GM12878 (cell line): ENCODE data around the gene CASP3. TPM values are rescaled to one million over a fixed set of nuclear protein-coding genes. Genes with fewer than 3 reads are reported as not detected.

ENCODE experiments used
- ATAC-seq: fragments of 200-7000 bp; cut with Tn5 transposase; 3 replicates; pipeline ENCODE4 v1.9.1; 2020; ENCODE audit warnings: mild to moderate bottlenecking, moderate library complexity
- BruUV-seq: library from RNA; stranded (reverse); fragments of 400-500 nt; replicated peaks from 2 replicates; lab custom pipeline; 2021; lab: Mats Ljungman, UMichigan
- CTCF ChIA-PET: fragments of 300-600 bp; sonication (Branson Sonifier 250); formaldehyde crosslinking; extraction: SDS; loops from one replicate; lab custom pipeline; 2021; ENCODE audit warnings: inconsistent platforms; lab: Yijun Ruan, JAX
- POLR2A ChIA-PET: fragments of 350-600 bp; formaldehyde crosslinking; extraction: SDS; loops from one replicate; lab custom pipeline; 2021; ENCODE audit warnings: inconsistent platforms; lab: Charles Lee
- RAD21 ChIA-PET: fragments of 300-600 bp; sonication (Branson Sonifier 250); formaldehyde crosslinking; loops from one replicate; lab custom pipeline; 2023; ENCODE audit warnings: antibody characterized with exemption; ENCODE audit not compliant: unreplicated experiment; lab: Charles Lee
- SMC1A ChIA-PET: fragments of 300-600 bp; sonication (Branson Sonifier 250); formaldehyde crosslinking; loops from one replicate; lab custom pipeline; 2023; ENCODE audit not compliant: unreplicated experiment, uncharacterized antibody; lab: Charles Lee
- DNase-seq: peaks from one replicate; pipeline ENCODE4 v3.0.0-alpha.2; 2011; ENCODE audit warnings: low read depth, low spot score
- FAIRE-seq: peaks from 3 replicates; lab custom pipeline; 2011; peaks lifted over from hg19 to GRCh38; lab: Jason Lieb, UNC
- H2AFZ ChIP-seq: 2 replicates; pipeline ENCODE4 v1.6.0; 2011; ENCODE audit warnings: low read depth, low read length, control low read depth; ENCODE audit not compliant: control insufficient read depth
- H3K27ac ChIP-seq: 2 replicates; pipeline ENCODE4 v1.5.1; 2011; ENCODE audit warnings: control low read depth; ENCODE audit not compliant: control insufficient read depth, insufficient read depth
- H3K27me3 ChIP-seq, 2 experiments: replicated peaks in 1 of 2; 2 replicates each; pipeline versions ENCODE4 v1.6.0 to v1.6.1; 2011; ENCODE audit warnings: low read length in 1 of 2; ENCODE audit not compliant: control insufficient read depth in 2 of 2, insufficient read depth in 2 of 2
- H3K36me3 ChIP-seq, 2 experiments: 2 replicates each; pipeline ENCODE4 v1.5.1; 2011; ENCODE audit warnings: low read length in 1 of 2; ENCODE audit not compliant: control insufficient read depth in 2 of 2, insufficient read depth in 2 of 2
- H3K4me1 ChIP-seq: 2 replicates; pipeline ENCODE4 v1.6.1; 2011; ENCODE audit warnings: mild to moderate bottlenecking, low read length, moderate library complexity, mixed read lengths; ENCODE audit not compliant: control insufficient read depth, insufficient read depth
- H3K4me2 ChIP-seq: 2 replicates; pipeline ENCODE4 v1.6.0; 2011; ENCODE audit warnings: control low read depth; ENCODE audit not compliant: control insufficient read depth, insufficient read depth
- H3K4me3 ChIP-seq: fragments of 200-600 bp; sonication (generic); 2 replicates; pipeline ENCODE4 v1.5.1; 2016
- H3K79me2 ChIP-seq: 2 replicates; pipeline ENCODE4 v1.6.0; 2011; ENCODE audit warnings: low read length; ENCODE audit not compliant: control insufficient read depth, insufficient read depth
- H3K9ac ChIP-seq: 2 replicates; pipeline ENCODE4 v1.8.0; 2011; ENCODE audit warnings: low read length, control low read depth, mixed read lengths; ENCODE audit not compliant: control insufficient read depth, insufficient read depth
- H3K9me3 ChIP-seq: replicated peaks from 3 replicates; pipeline ENCODE4 v1.5.1; 2011; ENCODE audit warnings: mild to moderate bottlenecking, low read length; ENCODE audit not compliant: control insufficient read depth, insufficient read depth
- H4K20me1 ChIP-seq: 2 replicates; pipeline ENCODE4 v1.6.0; 2011; ENCODE audit not compliant: control insufficient read depth, insufficient read depth
- BMI1 ChIP-seq: fragments of 450-650 bp; IDR thresholded peaks from 2 replicates; pipeline ENCODE4 v1.6.1; 2016; ENCODE audit warnings: mild to moderate bottlenecking, moderate library complexity, borderline replicate concordance
- BRCA1 ChIP-seq: IDR thresholded peaks from 2 replicates; pipeline ENCODE4 v1.6.1; 2011; ENCODE audit warnings: low read depth, low read length, improper control_type of control experiment
- EED ChIP-seq: sonication (generic); IDR thresholded peaks from 2 replicates; pipeline ENCODE4 v1.6.1; 2016; ENCODE audit warnings: antibody characterized with exemption, low read depth
- HDAC2 ChIP-seq: fragments of 200-600 bp; sonication (generic); IDR thresholded peaks from 2 replicates; pipeline ENCODE4 v1.6.1; 2017
- MYC ChIP-seq: IDR thresholded peaks from 2 replicates; pipeline ENCODE4 v1.6.1; 2011; ENCODE audit warnings: mild to moderate bottlenecking, low read length, moderate library complexity, inconsistent platforms; ENCODE audit not compliant: insufficient read depth, insufficient replicate concordance, insufficient read length, severe bottlenecking
- NFYB ChIP-seq: IDR thresholded peaks from 2 replicates; pipeline ENCODE4 v1.6.1; 2011; ENCODE audit warnings: low read depth, mild to moderate bottlenecking, low read length, improper control_type of control experiment, moderate library complexity; ENCODE audit not compliant: insufficient read depth
- NR2C2 ChIP-seq: IDR thresholded peaks from 2 replicates; pipeline ENCODE4 v1.6.1; 2011; ENCODE audit warnings: borderline replicate concordance, low read depth; ENCODE audit not compliant: control insufficient read depth, insufficient read length
- PAX5 ChIP-seq: IDR thresholded peaks from 2 replicates; pipeline ENCODE4 v1.6.1; 2011; ENCODE audit warnings: low read depth, low read length, borderline replicate concordance
- POU2F2 ChIP-seq: IDR thresholded peaks from 3 replicates; pipeline ENCODE4 v1.6.1; 2011; ENCODE audit warnings: low read depth, mild to moderate bottlenecking, low read length, borderline replicate concordance
- SMAD1 ChIP-seq: fragments of 450-650 bp; IDR thresholded peaks from 2 replicates; pipeline ENCODE4 v1.6.1; 2018; ENCODE audit warnings: mild to moderate bottlenecking, low read depth; ENCODE audit not compliant: partially characterized antibody
- TCF12 ChIP-seq: IDR thresholded peaks from 2 replicates; pipeline ENCODE4 v1.6.1; 2011; ENCODE audit warnings: low read depth, mild to moderate bottlenecking, low read length
- TCF7 ChIP-seq: IDR thresholded peaks from 2 replicates; pipeline ENCODE4 v1.6.1; 2014; ENCODE audit warnings: antibody characterized with exemption, borderline replicate concordance
- WRNIP1 ChIP-seq: IDR thresholded peaks from 2 replicates; pipeline ENCODE4 v1.6.1; 2011; ENCODE audit warnings: low read depth, low read length, improper control_type of control experiment, borderline replicate concordance
- ZBED1 ChIP-seq: IDR thresholded peaks from 2 replicates; pipeline ENCODE4 v1.6.1; 2016; ENCODE audit warnings: borderline replicate concordance
- in situ Hi-C: fragments of 300-500 bp; cut with MboI; formaldehyde crosslinking; loops from 9 replicates; pipeline ENCODE4 v1.14.3; 2018; ENCODE audit warnings: mixed read lengths
- intact Hi-C: fragments of 100-400 bp; cut with micrococcal nuclease; formaldehyde crosslinking; loops from one replicate; pipeline ENCODE4 v1.14.2; 2022; ENCODE audit not compliant: unreplicated experiment
- polyA plus RNA-seq, 11 experiments: library from polyadenylated mRNA; depleted of rRNA in 4 of 11; unstranded in 6 of 11; stranded (reverse) in 5 of 11; fragments of >200 nt; fragmentation: Nextera tagmentation in 4 of 11; fragmentation: Illumina TruSeq in 1 of 11; extraction: Ambion mirVana in 4 of 11; extraction: Trizol in 1 of 11; gene quantifications; 1 replicate in 1 of 11; 2 replicates in 10 of 11; pipeline versions ENCODE4 v1.2.1 to v1.2.3, GENCODE V29; 2011 to 2016; ENCODE audit warnings: inconsistent platforms in 2 of 11, missing spikeins in 2 of 11, low read depth in 1 of 11
- total RNA-seq, 4 experiments: library from RNA; depleted of rRNA in 3 of 4; stranded (reverse); fragments of >200 nt in 3 of 4; fragmentation: Illumina TruSeq in 1 of 4; extraction: Trizol in 1 of 4; gene quantifications; 2 replicates each; pipeline versions ENCODE4 v1.2.1 to v1.2.3, GENCODE V29; 2013 to 2021
- TF ChIP-seq, protein P1 (sequence below): fragments of 450-650 bp; IDR thresholded peaks from 2 replicates; pipeline ENCODE4 v1.6.1; 2016; ENCODE audit warnings: mild to moderate bottlenecking
- TF ChIP-seq, protein P2 (sequence below): fragments of 450-650 bp; IDR thresholded peaks from 2 replicates; pipeline ENCODE4 v1.6.1; 2017; ENCODE audit warnings: mild to moderate bottlenecking, moderate library complexity

CASP3 gene
- total and polyA plus RNA-seq, 10 of the 15 experiments (the other 5 are each of a cell fraction or from before 2014, with no cell fraction given) = 50.0 to 194 (median 74.4) TPM

DNA sequence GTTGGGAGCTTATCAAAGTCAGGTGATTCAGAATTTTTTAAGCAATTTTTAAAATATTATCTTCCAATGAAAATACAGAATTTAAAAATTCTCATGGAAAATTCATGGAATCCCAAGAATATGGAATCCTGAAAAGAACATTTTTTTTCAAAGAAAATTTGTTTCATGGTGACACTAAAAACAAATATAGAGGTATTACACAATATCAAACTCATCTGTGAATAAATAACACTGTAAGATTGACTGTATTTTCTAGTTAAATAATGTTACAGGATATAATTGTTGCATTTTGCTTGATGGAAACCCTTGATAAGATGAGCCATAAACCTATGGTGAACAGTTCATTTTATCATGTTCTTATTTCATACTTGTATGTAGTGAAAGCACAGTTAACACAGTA, 11.7 kb upstream of the CASP3 start:
- DNase-seq = no peak
- peaks cover 7% of the 10 kb centered on the region; the same call in 1 of the 2 replicates for H3K4me1 ChIP-seq
- no peaks in the 10 kb centered on the region for H3K27me3 ChIP-seq
- H3K9ac ChIP-seq = no peak overlapping the region
- POLR2A ChIA-PET = no interaction called here
- intact Hi-C loops (no loop called here), in situ Hi-C loops (no loop called here)
- H3K79me2 ChIP-seq = no peaks in the 10 kb centered on the region
- SMC1A ChIA-PET = interaction anchor here (1.1 to 1.3 kb wide), 2 partner anchors 17 to 72 kb away, joined by 3 read pairs; no protein-coding TSS in a partner anchor
- no peak overlapping the region for H3K4me3 ChIP-seq
- TF ChIP-seq ZBED1 = no peak
- no peak for TF ChIP-seq TCF7
- no peak for TF ChIP-seq NR2C2
- TF ChIP-seq NFYB = no peak
- no peak for TF ChIP-seq EED
- TF ChIP-seq PAX5 = no peak
- no peak for TF ChIP-seq SMAD1
- no peak for TF ChIP-seq BMI1
- TF ChIP-seq TCF12 = no peak
- TF ChIP-seq WRNIP1 = no peak
- TF ChIP-seq, protein P1, sequence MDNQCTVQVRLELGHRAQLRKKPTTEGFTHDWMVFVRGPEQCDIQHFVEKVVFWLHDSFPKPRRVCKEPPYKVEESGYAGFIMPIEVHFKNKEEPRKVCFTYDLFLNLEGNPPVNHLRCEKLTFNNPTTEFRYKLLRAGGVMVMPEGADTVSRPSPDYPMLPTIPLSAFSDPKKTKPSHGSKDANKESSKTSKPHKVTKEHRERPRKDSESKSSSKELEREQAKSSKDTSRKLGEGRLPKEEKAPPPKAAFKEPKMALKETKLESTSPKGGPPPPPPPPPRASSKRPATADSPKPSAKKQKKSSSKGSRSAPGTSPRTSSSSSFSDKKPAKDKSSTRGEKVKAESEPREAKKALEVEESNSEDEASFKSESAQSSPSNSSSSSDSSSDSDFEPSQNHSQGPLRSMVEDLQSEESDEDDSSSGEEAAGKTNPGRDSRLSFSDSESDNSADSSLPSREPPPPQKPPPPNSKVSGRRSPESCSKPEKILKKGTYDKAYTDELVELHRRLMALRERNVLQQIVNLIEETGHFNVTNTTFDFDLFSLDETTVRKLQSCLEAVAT = no peak
- no peak for TF ChIP-seq HDAC2
- TF ChIP-seq POU2F2 = no peak
- TF ChIP-seq, protein P2, sequence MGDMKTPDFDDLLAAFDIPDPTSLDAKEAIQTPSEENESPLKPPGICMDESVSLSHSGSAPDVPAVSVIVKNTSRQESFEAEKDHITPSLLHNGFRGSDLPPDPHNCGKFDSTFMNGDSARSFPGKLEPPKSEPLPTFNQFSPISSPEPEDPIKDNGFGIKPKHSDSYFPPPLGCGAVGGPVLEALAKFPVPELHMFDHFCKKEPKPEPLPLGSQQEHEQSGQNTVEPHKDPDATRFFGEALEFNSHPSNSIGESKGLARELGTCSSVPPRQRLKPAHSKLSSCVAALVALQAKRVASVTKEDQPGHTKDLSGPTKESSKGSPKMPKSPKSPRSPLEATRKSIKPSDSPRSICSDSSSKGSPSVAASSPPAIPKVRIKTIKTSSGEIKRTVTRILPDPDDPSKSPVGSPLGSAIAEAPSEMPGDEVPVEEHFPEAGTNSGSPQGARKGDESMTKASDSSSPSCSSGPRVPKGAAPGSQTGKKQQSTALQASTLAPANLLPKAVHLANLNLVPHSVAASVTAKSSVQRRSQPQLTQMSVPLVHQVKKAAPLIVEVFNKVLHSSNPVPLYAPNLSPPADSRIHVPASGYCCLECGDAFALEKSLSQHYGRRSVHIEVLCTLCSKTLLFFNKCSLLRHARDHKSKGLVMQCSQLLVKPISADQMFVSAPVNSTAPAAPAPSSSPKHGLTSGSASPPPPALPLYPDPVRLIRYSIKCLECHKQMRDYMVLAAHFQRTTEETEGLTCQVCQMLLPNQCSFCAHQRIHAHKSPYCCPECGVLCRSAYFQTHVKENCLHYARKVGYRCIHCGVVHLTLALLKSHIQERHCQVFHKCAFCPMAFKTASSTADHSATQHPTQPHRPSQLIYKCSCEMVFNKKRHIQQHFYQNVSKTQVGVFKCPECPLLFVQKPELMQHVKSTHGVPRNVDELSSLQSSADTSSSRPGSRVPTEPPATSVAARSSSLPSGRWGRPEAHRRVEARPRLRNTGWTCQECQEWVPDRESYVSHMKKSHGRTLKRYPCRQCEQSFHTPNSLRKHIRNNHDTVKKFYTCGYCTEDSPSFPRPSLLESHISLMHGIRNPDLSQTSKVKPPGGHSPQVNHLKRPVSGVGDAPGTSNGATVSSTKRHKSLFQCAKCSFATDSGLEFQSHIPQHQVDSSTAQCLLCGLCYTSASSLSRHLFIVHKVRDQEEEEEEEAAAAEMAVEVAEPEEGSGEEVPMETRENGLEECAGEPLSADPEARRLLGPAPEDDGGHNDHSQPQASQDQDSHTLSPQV = no peak
- TF ChIP-seq BRCA1 = no peak
- no peak for TF ChIP-seq MYC
- RAD21 ChIA-PET = no interaction called here
- ATAC-seq = no peak
- H3K27ac ChIP-seq = no peak overlapping the region
- no peak overlapping the region for H3K4me2 ChIP-seq
- no TSS peak for BruUV-seq
- H2AFZ ChIP-seq = no peak overlapping the region
- CTCF ChIA-PET = interaction anchor here (1.7 kb wide), 1 partner anchor 409 kb away, joined by 5 read pairs; no protein-coding TSS in a partner anchor
- FAIRE-seq = no peak
- no peaks in the 10 kb centered on the region for H4K20me1 ChIP-seq
- no peaks in the 10 kb centered on the region for H3K36me3 ChIP-seq
- H3K9me3 ChIP-seq = no peaks in the 10 kb centered on the region
